ENCODE measurements around the gene GPR32.

- TF ChIP-seq FOXM1 (IDR thresholded peaks at IDR 0.05; ENCODE audit: borderline replicate concordance) (no peak), NFRKB (IDR thresholded peaks at IDR 0.05) (no peak), FOXK2 (IDR thresholded peaks at IDR 0.05) (no peak)
Measured at GRCh38 chr19:50791594-50792271, 21.5 kb downstream of the GPR32 start.

Data from HEK293T (cell line).